Loucy (cell line): ENCODE data around the gene NELFB.

Source experiments
- EZH2phosphoT487 ChIP-seq: fragments of 200-600 bp; IDR thresholded peaks from 2 replicates; pipeline ENCODE4 v1.6.1; 2018; ENCODE audit warnings: antibody characterized with exemption, mild to moderate bottlenecking, moderate library complexity, borderline replicate concordance
- TF ChIP-seq, protein P1 (sequence below): fragments of 200-600 bp; sonication (generic); conservative IDR thresholded peaks from 2 replicates; pipeline ENCODE4 v1.5.1; 2014; ENCODE audit warnings: mild to moderate bottlenecking, antibody characterized with exemption, low read length

DNA sequence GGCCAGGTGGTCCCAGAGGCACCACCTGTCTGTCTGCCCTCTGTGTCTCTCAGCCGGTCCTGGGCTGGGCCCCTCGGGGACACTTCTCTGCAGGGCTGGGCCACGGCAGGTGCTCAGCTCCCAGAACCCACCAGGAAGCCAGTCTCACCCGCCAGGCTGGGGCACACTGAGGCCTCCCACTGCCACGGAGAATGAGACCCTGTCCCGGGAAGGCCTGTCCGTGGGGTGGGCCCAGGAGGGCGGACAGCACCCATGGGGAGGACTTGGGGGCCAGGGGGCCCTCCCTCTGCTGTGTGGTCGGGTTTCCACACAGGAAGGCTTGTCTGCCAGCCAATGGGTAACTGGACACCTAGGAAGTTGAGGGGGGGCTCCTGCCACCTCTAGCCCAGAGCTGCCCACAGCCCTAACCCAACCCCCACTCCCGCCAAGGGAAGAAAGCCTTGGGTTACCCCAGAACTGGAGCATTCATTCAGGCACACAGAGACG, 18.1 kb upstream of the NELFB start:
- TF ChIP-seq, protein P1, sequence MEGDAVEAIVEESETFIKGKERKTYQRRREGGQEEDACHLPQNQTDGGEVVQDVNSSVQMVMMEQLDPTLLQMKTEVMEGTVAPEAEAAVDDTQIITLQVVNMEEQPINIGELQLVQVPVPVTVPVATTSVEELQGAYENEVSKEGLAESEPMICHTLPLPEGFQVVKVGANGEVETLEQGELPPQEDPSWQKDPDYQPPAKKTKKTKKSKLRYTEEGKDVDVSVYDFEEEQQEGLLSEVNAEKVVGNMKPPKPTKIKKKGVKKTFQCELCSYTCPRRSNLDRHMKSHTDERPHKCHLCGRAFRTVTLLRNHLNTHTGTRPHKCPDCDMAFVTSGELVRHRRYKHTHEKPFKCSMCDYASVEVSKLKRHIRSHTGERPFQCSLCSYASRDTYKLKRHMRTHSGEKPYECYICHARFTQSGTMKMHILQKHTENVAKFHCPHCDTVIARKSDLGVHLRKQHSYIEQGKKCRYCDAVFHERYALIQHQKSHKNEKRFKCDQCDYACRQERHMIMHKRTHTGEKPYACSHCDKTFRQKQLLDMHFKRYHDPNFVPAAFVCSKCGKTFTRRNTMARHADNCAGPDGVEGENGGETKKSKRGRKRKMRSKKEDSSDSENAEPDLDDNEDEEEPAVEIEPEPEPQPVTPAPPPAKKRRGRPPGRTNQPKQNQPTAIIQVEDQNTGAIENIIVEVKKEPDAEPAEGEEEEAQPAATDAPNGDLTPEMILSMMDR: no peak
- no peak for TF ChIP-seq EZH2phosphoT487
